PC-9 (cell line): ENCODE measurements around the gene GPX3. TPM values are rescaled to one million over a fixed set of nuclear protein-coding genes. Genes with fewer than 3 reads are reported as not detected.

Experiments used
- BruUV-seq: library from RNA; stranded (reverse); fragments of 400-500 nt; replicated peaks from 2 replicates; lab custom pipeline; 2021; lab: Mats Ljungman, UMichigan
- CTCF ChIA-PET: fragments of 300-600 bp; sonication (Branson Sonifier 250); formaldehyde crosslinking; loops from one replicate; lab custom pipeline; 2022; ENCODE audit warnings: antibody characterized with exemption; lab: Charles Lee
- POLR2A ChIA-PET: fragments of 300-600 bp; sonication (Branson Sonifier 250); formaldehyde crosslinking; loops from one replicate; lab custom pipeline; 2022; ENCODE audit warnings: antibody characterized with exemption; ENCODE audit not compliant: unreplicated experiment; lab: Charles Lee
- DNase-seq, 2 experiments: peaks; one replicate each; pipeline versions ENCODE4 v3.0.0 to v3.0.0-alpha.2; 2015 to 2022; ENCODE audit warnings: mixed read lengths in 1 of 2
- H2AFZ ChIP-seq: fragments of 200-600 bp; sonication (generic); 2 replicates; pipeline ENCODE4 v1.8.1; 2017; ENCODE audit warnings: antibody characterized with exemption
- H3F3A ChIP-seq: fragments of 200-600 bp; sonication (generic); 2 replicates; pipeline ENCODE4 v1.8.1; 2017; ENCODE audit warnings: antibody characterized with exemption, mild to moderate bottlenecking, low read depth; ENCODE audit not compliant: insufficient read depth
- H3K27ac ChIP-seq: fragments of 200-600 bp; sonication (generic); 2 replicates; pipeline ENCODE4 v1.6.1; 2016; ENCODE audit warnings: mixed run types
- H3K27me3 ChIP-seq: fragments of 200-600 bp; sonication (generic); 2 replicates; pipeline ENCODE4 v1.6.1; 2016; ENCODE audit warnings: low read depth, mixed run types; ENCODE audit not compliant: insufficient read depth
- H3K36me3 ChIP-seq: fragments of 200-600 bp; sonication (generic); 2 replicates; pipeline ENCODE4 v1.6.1; 2016; ENCODE audit warnings: low read depth, mixed run types
- H3K4me1 ChIP-seq: fragments of 200-600 bp; sonication (generic); replicated peaks from 2 replicates; pipeline ENCODE4 v1.6.1; 2016; ENCODE audit warnings: mixed run types; ENCODE audit not compliant: insufficient read depth
- H3K4me2 ChIP-seq: fragments of 200-600 bp; sonication (generic); 2 replicates; pipeline ENCODE4 v1.6.1; 2017; ENCODE audit warnings: mixed run types
- H3K4me3 ChIP-seq: fragments of 200-600 bp; sonication (generic); 2 replicates; pipeline ENCODE4 v1.6.1; 2016; ENCODE audit warnings: mixed run types
- H3K79me2 ChIP-seq: fragments of 200-600 bp; sonication (generic); 2 replicates; pipeline ENCODE4 v1.6.1; 2017; ENCODE audit warnings: low read depth, mixed run types
- H3K9me2 ChIP-seq: fragments of 200-600 bp; sonication (generic); 2 replicates; pipeline ENCODE4 v1.8.1; 2017; ENCODE audit warnings: mild to moderate bottlenecking; ENCODE audit not compliant: insufficient read depth
- H3K9me3 ChIP-seq: fragments of 200-600 bp; sonication (generic); 2 replicates; pipeline ENCODE4 v1.8.1; 2016; ENCODE audit warnings: low read depth; ENCODE audit not compliant: insufficient read depth
- H4K20me1 ChIP-seq: fragments of 200-600 bp; sonication (generic); 2 replicates; pipeline ENCODE4 v1.8.1; 2017; ENCODE audit not compliant: insufficient read depth
- CTCF ChIP-seq: fragments of 200-600 bp; sonication (generic); conservative IDR thresholded peaks from 2 replicates; pipeline ENCODE4 v1.6.1; 2017; ENCODE audit warnings: mixed run types, antibody characterized with exemption, mild to moderate bottlenecking, moderate library complexity
- EZH2 ChIP-seq: fragments of 200-600 bp; sonication (generic); IDR thresholded peaks from 2 replicates; pipeline ENCODE4 v1.8.0; 2017; ENCODE audit warnings: antibody characterized with exemption, low read depth
- intact Hi-C: fragments of 100-400 bp; cut with micrococcal nuclease; formaldehyde crosslinking; loops from one replicate; pipeline ENCODE4 v1.10.0; 2022; ENCODE audit not compliant: unreplicated experiment
- total RNA-seq: library from RNA; stranded (reverse); gene quantifications from 2 replicates; pipeline ENCODE4 v1.2.3, GENCODE V29; 2021

The GPX3 gene
- total RNA-seq, 1 experiment from 2014 or later, result 93.2 TPM

DNA sequence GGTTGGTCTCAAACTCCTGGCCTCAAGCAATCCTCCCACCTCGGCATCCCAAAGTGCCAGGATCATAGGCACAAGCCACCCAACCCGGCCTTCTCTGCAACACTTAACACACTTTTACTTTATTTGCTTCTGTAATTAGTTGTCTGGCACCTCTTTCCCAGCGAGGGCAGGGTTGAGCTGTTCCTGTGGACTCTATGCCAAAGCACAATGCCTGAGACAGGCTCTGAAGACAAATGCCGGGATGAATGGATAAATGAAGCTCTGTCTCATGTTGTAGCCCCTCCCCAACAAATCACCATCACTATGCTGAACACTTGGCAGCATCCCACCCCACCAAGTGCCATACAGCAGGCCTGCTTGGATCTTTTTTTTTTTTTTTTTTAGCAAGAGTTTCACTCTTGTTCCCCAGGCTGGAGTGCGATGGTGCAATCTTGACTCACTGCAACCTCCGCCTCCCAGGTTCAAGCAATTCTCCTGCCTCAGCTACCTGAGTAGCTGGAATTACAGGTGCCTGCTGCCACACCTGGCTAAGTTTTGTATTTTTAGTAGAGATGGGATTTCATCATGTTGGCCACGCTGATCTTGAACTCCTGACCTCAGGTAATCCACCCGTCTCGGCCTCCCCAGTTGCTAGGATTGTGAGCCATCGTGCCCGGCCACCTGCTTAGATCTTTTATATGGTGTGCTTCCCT is 21.3 kb downstream of the GPX3 start:
- Histone ChIP-seq H3K79me2 (no peaks in the 10 kb centered on the region; the same call in 1 of the 2 replicates), H3K27me3 (no peaks in the 10 kb centered on the region), H3F3A (peaks cover 47% of the 10 kb centered on the region), H3K9me3 (no peaks in the 10 kb centered on the region), H4K20me1 (no peaks in the 10 kb centered on the region), H2AFZ (no peak overlapping the region), H3K4me2 (peak overlapping the region; percentile 63), H3K4me3 (no peak overlapping the region), H3K27ac (peak overlapping the region; percentile 89), H3K36me3 (0 out of 2 replicates have a peak, but pooled peaks cover 13% of the 10 kb centered on the region), H3K4me1 (peaks cover 47% of the 10 kb centered on the region), H3K9me2 (no peaks in the 10 kb centered on the region)
- CTCF ChIA-PET, result interaction anchor here (0.6 to 2.3 kb wide), 6 partner anchors 19 to 260 kb away, joined by 3 to 16 read pairs (median 7); partner anchors contain the start of gene GPX3
- peak; percentile 66 to 78 for DNase-seq
- intact Hi-C loops, result loop anchor here (2.0 to 5.0 kb wide), 2 partner anchors 21 to 239 kb away; partner anchors contain the start of gene GPX3
- POLR2A ChIA-PET, result interaction anchor here (0.5 to 0.7 kb wide), 2 partner anchors 147 to 729 kb away, joined by 4 to 7 read pairs; no protein-coding TSS in a partner anchor
- BruUV-seq, result no TSS peak
- TF ChIP-seq CTCF (no peak; the same call in 1 of the 2 replicates), EZH2 (no peak)

DNA sequence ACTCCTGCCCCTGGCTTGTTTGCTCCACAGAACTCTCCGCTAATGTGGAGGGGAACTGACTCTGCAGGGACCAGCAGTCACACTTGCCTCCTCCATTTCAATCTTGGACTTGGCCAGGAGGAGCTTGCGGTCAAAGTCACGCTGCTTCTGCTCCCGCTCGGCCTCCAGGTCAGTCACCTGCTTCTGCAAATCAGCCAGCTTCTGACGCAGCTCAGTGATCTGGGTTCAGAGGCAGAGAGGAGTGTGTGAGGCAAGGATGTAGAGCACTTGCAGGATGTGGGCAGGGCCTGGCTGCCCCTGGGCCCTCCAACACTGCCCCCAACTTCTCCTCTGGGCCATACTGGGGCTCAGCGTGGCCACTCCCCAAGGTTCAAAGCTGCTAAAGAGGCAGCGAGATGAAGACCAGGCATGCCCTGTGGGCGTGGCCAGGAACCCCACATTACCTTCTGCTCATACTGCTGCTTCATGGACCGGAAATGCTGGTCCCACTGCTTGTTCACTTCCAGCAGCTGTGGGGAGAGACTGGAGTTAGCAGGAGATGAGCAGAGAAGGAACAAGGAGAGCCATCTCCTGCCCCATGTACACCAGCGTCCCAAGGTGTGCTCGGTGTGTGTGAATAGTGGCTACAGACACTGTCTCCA is 22.2 kb downstream of the GPX3 start:
- no peaks in the 10 kb centered on the region for H3K27me3 ChIP-seq
- no peaks in the 10 kb centered on the region; the same call in 1 of the 2 replicates for H3K79me2 ChIP-seq
- H3K4me1 ChIP-seq, result peaks cover 47% of the 10 kb centered on the region
- TF ChIP-seq CTCF, result no peak
- no peak for TF ChIP-seq EZH2
- H4K20me1 ChIP-seq, result no peaks in the 10 kb centered on the region
- ChIA-PET CTCF (interaction anchor here (0.6 to 2.3 kb wide), 5 partner anchors 18 to 196 kb away, joined by 3 to 16 read pairs (median 5); partner anchors contain the start of gene GPX3), POLR2A (interaction anchor here (0.5 kb wide), 1 partner anchor 147 kb away, joined by 4 read pairs; no protein-coding TSS in a partner anchor)
- peak overlapping the region; percentile 89 for H3K27ac ChIP-seq
- H3K36me3 ChIP-seq, result 0 out of 2 replicates have a peak, but pooled peaks cover 9% of the 10 kb centered on the region
- H3K4me3 ChIP-seq, result no peak overlapping the region
- no peaks in the 10 kb centered on the region for H3K9me2 ChIP-seq
- no TSS peak for BruUV-seq
- intact Hi-C loops, result loop anchor here (5.0 kb wide), 1 partner anchor 240 kb away; no protein-coding TSS in a partner anchor
- H3K9me3 ChIP-seq, result no peaks in the 10 kb centered on the region
- peaks cover 44% of the 10 kb centered on the region for H3F3A ChIP-seq
- peak overlapping the region; percentile 43 for H3K4me2 ChIP-seq
- DNase-seq, result no peak
- no peak overlapping the region for H2AFZ ChIP-seq

DNA sequence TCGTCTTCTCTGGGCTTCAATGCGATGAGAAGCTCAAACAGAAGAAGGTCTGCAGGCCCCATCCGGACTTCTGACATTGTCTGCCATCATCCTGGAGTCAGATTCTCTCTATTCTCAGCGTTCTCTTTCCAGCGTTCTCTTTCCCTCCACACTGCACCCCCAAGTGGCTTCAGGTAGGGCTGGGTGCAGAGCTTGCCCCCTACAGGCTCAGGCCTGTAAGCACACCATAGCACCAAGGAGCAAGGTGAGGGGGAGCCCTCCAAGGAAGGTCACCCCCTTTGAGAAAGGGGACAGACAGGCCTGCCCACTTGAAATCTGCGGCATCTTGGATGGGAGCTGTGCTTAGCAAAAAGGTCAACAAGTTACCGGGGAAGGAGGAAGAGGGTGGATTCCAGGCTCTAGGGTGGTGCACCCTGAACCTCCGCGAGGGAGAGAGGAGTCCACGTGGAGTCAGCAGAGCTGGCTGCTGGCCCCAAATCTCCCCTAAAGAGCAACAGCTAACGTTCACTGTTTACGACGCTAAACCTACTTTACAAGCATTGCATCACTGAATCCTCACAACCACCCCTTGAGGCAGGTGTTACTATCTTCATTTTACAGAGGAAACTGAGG is 27.5 kb downstream of the GPX3 start:
- Histone ChIP-seq H3K4me2 (no peak overlapping the region), H3F3A (peaks cover 11% of the 10 kb centered on the region), H3K4me1 (peaks cover 5% of the 10 kb centered on the region), H2AFZ (no peak overlapping the region), H4K20me1 (no peaks in the 10 kb centered on the region), H3K9me3 (no peaks in the 10 kb centered on the region), H3K4me3 (no peak overlapping the region), H3K27me3 (no peaks in the 10 kb centered on the region), H3K27ac (no peak overlapping the region), H3K36me3 (peaks cover 17% of the 10 kb centered on the region; the same call in 1 of the 2 replicates), H3K79me2 (no peaks in the 10 kb centered on the region), H3K9me2 (no peaks in the 10 kb centered on the region)
- TF ChIP-seq EZH2, result no peak
- TF ChIP-seq CTCF, result peak; percentile 72
- BruUV-seq, result no TSS peak
- intact Hi-C loops, result loop anchor here (2.0 kb wide), 1 partner anchor 45 kb away; no protein-coding TSS in a partner anchor
- DNase-seq, result no peak
- CTCF ChIA-PET, result interaction anchor here (1.3 to 4.9 kb wide), 2 partner anchors 46 to 68 kb away, joined by 4 to 48 read pairs; no protein-coding TSS in a partner anchor
- POLR2A ChIA-PET, result no interaction called here
